Measurements from ENCODE around the gene ARHGAP33.
A peak's percentile ranks its signal among the peaks of the same experiment; 100 is the strongest.
"Not testable (repeated sequence)": the region's sequence is repeated elsewhere in the genome, so short reads cannot be mapped to it uniquely, and the experiment has no call there.

The ARHGAP33 gene

DNA sequence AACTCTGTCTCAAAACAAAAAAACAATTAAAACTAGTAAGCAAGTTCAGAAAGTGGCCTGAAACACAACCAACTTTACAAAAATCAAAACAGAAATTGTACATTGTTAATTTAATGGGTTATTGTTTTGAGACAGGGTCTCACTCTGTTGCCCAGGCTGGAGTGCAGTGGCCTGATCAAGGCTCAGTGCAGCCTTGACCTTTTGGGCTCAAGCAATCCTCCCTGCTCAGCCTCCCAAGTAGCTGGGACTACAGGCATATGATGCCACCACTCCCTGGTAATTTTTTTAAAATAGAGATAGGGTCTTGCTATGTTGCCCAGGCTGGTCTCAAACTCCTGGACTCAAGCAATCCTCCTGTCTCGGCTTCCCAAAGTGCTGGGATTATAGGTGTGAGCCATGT, 20.2 kb downstream of the ARHGAP33 start:
- not testable (repeated sequence) for DNase-seq (ENCODE audit: low read depth)

GRCh38 chr19:35796645-35797542, 21.5 kb downstream of the ARHGAP33 start:
- DNase-seq (ENCODE audit: low read depth): no peak

DNA sequence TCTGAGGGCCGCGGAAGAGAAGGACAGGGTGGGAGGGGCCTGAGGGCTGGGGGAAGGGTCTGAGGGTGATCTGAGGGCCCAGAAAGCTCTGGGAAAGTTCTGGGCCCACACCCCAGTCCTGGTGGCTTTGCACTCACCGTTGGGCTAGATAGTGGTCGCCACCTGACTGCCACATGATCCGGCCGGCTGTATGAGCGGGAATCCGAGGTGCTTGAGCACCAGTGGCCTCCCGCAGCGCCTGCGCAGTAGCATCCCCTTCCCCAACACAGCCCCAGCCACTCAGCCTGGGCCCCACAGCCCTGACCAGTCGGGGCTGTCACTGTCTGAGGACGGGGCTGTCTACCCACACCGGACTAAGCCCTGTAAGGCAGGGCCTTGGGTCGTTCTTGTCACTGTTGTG, 22.3 kb downstream of the ARHGAP33 start:
- DNase-seq (ENCODE audit: low read depth): no peak

GRCh38 chr19:35801828-35802227, 26.5 kb downstream of the ARHGAP33 start:
- no peak for DNase-seq (ENCODE audit: low read depth)

DNA sequence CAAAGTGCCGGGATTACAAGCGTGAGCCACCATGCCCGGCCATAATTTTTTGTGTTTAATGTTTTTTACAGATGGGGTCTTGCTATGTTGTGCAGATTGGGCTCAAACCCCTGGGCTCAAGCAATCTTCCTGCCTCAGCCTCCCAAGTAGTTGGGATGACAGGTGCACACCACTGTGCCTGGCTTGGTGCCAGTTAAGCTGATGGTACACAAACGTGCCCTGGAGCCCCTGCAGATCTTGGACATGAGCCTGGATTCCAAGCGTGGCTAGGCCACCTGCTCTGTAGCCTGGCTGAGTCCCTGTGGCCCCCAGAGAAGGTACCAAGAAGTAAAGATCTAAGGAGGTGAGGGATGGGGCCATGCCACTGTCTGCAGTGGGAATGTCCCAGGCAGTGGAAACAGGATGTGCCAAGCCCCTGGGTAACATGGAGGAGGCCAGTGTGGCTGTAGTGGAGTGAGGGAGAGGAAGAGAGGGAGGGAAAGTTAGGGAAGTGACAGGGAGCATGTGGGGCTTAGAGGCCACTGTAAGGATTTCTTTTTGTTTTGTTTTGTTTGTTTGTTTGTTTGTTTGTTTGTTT, 30.2 kb downstream of the ARHGAP33 start:
- no peak for DNase-seq (ENCODE audit: low read depth)

DNA sequence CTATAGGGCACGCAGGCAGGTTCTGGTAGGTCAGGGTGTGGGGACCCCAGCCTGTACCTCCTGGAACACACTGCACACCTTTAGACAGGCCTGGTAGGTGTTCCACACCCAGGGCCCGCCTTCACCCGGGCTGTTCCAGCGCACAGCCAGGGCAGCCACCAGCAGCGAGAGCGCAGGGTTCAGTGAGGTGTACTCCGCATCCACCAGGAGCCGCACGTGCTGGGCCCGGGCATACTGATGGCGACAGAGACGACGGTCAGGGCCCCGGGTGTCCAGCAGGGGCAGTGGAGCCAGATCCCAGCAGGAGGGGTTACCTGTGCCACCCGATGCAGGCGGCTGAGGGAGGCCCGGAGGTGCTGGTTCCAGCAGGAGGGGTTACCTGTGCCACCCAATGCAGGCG, 31.2 kb downstream of the ARHGAP33 start:
- DNase-seq (ENCODE audit: low read depth): no peak

DNA sequence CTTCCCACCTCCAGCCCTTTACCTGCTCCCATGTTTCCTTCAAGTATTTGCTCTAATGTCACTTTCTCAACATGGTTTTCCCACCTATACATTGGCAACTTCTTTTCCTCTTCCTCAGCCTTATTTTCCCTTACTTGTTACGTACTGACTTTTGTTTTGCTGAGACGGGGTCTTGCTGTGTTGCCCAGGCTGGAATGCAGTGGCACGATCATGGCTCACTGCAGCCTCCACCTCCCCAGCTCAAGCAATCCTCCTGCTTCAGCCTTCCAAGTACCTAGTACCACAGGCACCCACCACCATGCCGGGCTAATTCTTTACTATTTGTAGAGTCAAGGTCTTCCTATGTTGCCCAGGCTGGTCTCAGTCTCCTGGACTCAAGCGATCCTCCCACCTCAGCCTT, 32.3 kb downstream of the ARHGAP33 start:
- no peak for DNase-seq (ENCODE audit: low read depth)

DNA sequence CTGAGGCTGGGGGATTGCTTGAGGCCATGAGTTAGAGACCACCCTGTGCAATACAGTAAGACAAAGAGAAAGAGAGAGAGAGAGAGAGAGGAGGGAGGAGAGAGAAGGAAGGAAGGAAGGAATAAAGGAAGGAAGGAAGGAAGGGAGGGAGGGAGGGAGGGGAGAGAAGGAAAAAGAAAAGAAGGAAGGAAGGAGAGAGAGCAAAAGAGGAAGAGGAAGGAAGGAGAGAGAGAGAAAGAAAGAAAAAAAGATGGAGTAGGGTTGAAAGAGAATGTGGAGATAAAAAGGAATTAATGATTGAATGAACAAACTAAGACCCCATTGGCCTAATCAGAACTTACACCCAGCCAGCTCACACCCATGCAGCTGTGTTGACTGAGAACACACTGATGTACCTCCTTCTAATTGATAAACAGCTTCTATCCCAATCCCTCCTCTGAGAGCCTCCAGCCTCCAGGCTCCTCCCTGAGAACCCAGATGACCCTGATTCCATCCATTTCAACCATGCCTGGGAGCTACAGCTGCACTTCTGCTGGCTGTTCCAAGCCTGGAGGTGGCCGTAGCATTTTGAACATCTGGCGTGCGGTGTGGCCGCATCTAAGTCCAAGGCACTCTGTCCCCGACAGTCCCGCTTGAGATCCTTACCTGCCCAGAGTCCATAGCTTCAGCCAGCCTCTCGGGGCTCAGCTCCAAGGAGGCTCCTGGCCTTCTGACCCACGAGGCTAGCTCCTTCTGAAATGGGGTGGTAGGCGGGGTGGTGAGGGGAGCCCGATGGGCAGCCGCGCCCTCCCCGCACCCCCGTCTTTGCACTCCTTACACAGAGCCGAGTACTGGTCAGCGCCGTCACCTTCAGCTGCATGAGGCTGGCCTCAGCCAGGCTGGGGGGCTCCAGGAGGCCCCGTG, 36.2 kb downstream of the ARHGAP33 start:
- DNase-seq (ENCODE audit: low read depth): no peak

- no peak for DNase-seq (ENCODE audit: low read depth)
Observed at GRCh38 chr19:35812220-35813042, 37.1 kb downstream of the ARHGAP33 start, which contains the start of gene PRODH2. Gene PRODH2 (minus strand): TSS chr19:35812845. CDS start chr19:35812805, 40 bp downstream.

GRCh38 chr19:35813043-35813890, 37.9 kb downstream of the ARHGAP33 start:
- no peak for DNase-seq (ENCODE audit: low read depth)

- DNase-seq (ENCODE audit: low read depth): no peak
Observed at GRCh38 chr19:35816262-35816661, 40.9 kb downstream of the ARHGAP33 start.

DNA sequence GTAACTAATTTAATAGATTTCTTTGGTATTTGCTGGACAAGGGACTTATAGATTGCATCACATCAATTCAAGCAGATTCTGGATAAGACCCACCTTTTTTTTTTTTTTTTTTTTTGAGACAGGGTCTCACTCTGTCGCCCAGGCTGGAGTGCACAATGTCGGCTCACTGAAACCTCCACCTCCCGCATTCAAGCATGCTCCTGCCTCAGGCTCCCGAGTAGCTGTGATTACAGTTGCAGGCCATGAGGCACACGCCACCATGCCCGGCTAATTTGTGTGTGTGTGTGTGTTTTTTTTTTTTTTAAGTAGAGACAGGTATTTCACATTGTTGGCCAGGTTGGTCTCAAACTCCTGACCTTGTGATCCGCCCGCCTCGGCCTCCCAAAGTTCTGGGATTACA, 41.5 kb downstream of the ARHGAP33 start:
- DNase-seq (ENCODE audit: low read depth): no peak

DNA sequence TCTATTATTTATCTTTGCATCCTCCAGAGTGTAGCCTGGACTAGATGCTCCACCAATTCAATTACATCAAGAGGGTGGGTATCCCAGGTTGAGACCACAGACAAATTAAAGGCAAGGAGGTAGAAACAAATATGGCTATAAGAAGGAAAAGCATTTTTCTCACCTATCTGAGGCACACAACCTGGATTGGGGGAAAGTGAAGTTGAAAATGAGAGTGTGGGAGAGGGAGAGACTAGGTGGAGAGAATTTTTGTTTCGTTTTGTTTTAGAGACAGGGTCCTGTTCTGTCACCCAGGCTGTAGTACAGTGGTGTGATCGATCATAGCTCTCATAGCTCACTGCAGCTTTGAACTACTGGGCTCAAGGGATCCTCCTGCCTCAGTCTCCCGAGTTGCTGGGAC, 43.1 kb downstream of the ARHGAP33 start:
- DNase-seq (ENCODE audit: low read depth): no peak

- DNase-seq (ENCODE audit: low read depth): no peak
Observed at GRCh38 chr19:35822579-35822978, 47.2 kb downstream of the ARHGAP33 start.

- DNase-seq (ENCODE audit: low read depth): no peak
Observed at GRCh38 chr19:35824150-35824549, 48.8 kb downstream of the ARHGAP33 start.

GRCh38 chr19:35828692-35829301, 53.4 kb downstream of the ARHGAP33 start:
- DNase-seq (ENCODE audit: low read depth): peak; percentile 55

DNA sequence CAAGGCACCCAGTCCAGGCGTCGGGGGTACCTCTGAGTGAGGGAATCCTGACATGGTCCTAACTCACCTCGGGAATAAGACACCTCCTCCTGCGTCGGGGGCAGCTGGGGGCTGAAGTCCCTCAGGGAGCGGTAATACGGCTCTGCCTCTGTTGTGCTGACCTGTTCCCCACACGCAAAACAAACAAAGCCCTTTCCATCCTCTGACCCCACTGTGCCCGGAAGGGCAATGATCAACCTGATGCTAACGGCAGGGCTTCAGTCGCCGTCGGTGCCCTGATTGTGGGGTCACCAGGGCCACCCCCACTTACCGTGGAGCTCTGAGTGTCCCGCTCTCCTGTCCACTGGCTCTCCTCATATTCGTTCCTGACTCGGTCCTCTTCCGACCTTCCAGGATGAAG, 55.6 kb downstream of the ARHGAP33 start:
- no peak for DNase-seq (ENCODE audit: low read depth)

DNA sequence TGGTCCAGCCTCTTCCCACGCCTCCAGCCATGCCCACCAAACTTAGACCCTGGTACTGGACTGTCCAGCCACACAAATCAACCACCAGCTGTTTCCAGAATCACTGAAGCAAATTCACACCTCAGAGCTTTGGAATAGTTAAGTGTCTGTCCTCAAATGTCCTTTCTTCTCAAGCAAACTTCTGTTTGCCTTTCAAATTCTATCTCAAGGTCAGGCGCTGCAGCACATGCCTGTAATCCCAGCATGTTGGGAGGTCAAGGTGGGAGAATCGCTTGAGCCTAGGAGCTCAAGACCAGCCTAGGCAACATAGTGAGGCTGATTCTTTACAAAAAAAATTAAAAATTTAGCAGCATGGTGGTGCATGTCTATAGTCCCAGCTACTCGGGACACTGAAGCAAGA, 56.7 kb downstream of the ARHGAP33 start:
- no peak for DNase-seq (ENCODE audit: low read depth)

- DNase-seq (ENCODE audit: low read depth): no peak
Observed at GRCh38 chr19:35833972-35834371, 58.6 kb downstream of the ARHGAP33 start.

GRCh38 chr19:35836096-35836495, 60.7 kb downstream of the ARHGAP33 start:
- not testable (repeated sequence) for DNase-seq (ENCODE audit: low read depth)

Data from iris pigment epithelial cell (primary cell).